Measurements from ENCODE around the gene CHRNA4.
"Not testable (repeated sequence)": the region's sequence is repeated elsewhere in the genome, so short reads cannot be mapped to it uniquely, and the experiment has no call there.

The CHRNA4 gene

DNA sequence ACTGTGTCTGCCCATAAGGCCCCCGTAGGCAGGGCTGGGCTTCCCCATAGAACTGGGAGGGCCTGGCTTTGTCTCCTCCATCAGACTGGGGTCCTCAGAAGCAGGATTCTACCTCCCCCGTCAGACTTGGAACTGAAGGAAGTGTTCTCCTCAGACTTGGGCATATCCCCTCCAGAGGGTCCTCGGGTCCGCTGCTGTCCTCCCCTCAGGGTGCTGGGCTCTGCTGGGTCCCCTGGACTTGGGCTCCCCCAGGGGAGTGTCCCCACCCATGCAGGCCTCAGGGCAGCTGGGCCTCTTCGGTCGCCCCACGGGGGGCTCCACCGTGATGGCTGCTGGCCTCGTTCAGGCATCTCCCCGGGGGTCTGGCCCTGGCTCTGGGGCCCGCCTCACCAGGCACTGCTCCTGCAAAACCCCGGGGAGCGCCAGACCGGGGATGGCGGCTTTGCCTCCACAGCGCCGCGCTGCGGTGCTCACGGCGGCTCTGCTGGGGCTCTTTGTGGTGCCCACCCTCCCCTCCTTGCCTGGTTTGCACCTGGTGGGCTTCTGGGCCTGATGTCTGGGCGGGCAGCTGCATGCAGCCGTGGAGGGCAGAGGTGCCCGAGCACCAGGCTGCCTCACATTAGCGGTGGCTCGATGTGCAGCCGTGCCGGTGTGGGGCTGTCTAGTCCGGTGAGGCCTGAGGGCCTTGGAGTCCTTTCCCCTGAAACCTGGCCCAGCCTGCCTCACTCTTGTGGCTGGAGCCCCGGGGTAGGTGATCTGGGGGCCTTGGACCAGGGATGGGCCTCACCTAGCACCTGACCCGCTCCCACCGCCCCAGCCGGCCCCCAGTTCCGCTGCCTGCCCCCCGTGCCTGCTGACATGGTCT, 54.2 kb downstream of the CHRNA4 start:
- DNase-seq: no peak

DNA sequence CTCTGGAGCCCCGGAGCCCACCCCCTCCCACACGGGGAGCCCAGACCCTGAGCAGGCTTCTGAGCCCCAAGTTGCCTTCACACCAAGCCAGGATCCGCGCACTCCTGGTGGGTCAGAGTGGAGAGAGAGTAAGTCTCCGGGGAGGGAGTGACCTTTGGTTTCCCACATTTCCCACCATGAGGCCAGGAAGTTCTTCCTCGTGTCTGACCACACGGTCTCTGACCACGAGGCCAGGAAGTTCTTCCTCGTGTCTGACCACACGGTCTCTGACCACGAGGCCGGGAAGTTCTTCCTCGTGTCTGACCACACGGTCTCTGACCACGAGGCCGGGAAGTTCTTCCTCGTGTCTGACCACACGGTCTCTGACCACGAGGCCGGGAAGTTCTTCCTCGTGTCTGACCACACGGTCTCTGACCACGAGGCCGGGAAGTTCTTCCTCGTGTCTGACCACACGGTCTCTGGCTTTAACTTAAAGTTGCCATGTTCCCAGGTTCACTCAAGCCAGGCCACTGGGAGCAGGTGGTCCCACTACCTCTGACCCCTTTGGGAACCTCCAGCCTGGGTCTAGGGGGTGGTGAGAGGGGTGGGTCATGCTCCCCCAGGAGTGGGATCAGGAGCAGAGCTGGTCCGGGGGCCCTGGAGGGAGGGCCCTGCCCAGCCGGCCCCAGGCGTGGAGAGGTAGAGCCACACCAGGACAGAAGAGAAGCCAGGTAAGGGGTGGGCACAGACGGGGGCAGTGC, 55.0 kb downstream of the CHRNA4 start:
- not testable (repeated sequence) for DNase-seq

DNA sequence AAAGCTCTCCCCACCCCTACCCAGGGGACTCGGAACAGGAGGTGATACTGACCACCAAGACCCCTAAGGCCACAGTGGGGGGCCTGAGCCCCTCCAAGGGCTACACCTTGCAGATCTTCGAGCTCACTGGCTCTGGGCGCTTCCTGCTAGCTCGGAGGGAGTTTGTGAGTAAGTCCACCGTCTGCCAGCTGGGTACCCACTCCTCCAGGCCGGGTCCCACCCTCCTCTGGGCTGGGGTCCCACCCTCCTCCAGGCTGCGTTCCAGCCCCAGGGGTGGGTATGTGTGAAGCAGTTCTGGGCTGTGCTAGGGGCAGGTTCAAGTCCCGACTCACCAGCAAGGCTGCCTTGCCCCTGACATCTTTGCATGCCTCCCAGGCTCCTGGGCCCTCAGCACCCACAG, 55.8 kb downstream of the CHRNA4 start:
- DNase-seq: no peak

- DNase-seq: no peak
Observed at GRCh38 chr20:63303095-63303666, 58.0 kb downstream of the CHRNA4 start.

DNA sequence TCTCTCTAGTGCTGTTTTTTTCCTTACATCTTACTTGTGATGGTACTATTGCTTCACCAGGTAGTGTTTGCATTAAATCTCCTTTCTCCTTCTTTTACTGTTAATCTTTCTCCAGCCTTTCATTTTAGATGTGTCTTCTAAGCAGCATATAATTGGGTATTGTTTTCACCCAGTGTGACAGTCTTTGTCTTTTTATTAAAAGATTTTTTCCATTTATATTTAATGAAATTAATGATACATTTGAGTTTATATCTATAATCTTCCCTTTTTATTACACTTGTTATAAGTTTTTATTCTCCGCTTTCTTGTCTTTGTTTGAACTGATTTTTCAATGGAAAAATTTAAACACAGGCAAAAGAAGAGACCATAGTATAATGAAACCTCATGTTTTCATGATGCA, 59.5 kb downstream of the CHRNA4 start:
- DNase-seq: no peak

- no peak for DNase-seq
Observed at GRCh38 chr20:63298731-63299312, 62.3 kb downstream of the CHRNA4 start.

DNA sequence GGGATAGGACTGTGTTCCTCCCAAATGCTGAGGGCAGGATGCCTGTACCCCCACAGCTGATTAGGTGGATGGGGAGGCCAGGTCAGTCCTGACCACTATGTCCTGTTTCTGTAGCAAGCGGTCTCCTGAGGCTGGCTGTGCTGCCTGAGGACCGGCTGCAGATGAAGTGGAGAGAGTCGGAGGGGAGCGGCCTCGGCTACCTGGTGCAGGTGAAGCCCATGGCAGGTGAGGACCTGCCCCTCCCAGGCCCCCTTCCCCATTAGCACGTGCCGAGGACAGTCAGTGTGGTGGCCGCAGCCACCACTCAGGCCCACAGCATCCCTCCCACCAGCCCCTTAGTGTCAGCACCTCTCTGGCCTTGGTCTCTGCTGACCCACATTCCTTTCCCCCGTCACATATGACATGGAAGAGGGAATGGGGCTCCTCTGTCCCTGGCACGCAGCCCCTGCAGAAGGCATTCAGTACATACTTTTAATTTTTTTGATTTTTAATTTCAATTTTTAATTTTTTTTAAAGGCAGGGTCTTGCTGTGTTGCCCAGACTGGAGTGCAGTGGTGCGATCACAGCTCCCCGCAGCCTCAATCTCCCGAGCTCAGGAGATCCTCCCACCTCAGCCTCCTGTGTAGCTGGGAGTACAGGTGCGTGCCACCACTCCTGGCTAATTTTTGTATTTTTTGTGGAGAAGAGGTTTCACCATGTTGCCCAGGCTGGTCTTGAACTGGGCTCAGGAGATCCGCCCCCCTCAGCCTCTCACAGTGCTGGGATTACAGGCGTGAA, 63.2 kb downstream of the CHRNA4 start:
- DNase-seq: no peak

- DNase-seq: no peak
Observed at GRCh38 chr20:63297371-63297781, 63.8 kb downstream of the CHRNA4 start.

DNA sequence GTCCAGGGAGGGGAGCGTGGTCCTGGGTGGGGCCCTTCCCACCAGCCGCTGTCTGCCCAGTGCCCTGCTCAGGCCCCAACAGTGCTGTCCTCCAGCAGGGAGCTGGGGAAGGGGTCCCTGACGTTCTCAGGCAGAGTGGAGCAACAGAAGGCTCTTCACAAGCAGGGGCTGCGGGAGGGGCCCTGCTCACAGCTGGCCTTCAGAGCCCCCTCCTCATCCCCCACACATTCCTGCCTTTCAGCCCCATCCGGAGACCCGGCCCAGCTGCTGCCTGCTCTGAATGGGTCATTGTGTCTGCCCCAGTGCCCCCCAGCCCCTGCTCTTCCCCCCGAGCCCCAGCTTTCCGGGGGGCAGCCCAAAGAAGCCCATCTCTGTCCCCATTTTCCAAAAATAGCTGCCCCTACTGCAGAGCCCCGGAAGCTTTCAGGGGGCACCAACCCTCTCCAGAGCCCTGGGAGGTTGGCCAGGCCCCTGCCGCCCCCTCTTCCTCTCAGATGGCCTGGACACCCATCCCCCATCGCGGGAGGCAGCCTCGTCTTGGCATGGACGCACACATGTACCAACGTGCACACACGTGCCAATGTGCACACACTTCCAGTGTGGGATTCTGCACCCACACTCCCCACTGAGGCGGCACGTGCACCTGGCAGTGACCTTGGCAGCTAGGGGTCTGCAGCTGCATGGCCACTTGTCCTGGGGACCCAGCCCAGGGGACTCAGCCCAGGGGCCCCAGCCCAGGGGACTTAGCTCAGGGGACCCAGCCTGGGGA, 64.4 kb downstream of the CHRNA4 start:
- no peak for DNase-seq

DNA sequence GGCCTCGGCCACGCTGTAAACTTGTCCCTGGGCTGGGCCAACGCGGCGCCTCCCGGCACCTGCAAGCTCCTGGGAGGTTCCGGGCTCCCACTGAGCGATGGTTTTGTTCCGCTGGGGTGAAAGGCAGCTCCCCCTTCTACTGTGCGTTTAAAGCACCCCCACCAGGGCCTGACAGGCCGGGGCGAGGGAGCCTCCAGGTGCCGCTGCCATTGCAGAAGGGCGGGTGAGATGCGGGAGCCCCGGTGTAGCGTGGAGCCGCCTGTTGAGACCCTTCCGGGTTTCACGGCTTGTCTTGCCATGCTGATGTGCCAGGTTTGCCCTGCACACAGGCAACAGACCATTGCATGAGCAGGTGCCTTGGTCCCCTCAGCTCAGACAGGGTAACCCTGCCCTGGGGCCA, 65.3 kb downstream of the CHRNA4 start:
- no peak for DNase-seq

DNA sequence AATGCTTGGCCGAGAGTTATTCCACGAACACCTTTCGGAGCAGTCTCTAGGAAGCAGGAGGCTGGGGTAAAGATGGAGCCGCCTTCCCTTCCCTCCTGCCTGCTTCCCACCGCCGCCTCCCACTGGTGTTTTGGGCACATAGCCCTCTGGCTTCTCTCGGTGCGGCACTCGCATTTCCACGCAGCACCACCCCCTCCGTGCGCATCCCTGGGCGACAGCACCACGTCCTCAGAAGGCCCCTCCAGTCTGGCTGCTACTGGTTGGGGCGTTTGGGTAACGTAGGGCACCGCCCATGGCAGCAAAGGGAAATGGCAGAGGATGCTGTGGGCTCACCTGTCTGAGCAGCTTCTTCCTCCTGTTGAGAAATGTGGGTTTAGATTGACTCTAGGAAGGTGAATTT, 65.7 kb downstream of the CHRNA4 start:
- DNase-seq: no peak

GRCh38 chr20:63295018-63295417, 66.1 kb downstream of the CHRNA4 start:
- DNase-seq: no peak

- no peak for DNase-seq
Observed at GRCh38 chr20:63294536-63294900, 66.6 kb downstream of the CHRNA4 start.

GRCh38 chr20:63293871-63294535, 67.1 kb downstream of the CHRNA4 start:
- DNase-seq: no peak

DNA sequence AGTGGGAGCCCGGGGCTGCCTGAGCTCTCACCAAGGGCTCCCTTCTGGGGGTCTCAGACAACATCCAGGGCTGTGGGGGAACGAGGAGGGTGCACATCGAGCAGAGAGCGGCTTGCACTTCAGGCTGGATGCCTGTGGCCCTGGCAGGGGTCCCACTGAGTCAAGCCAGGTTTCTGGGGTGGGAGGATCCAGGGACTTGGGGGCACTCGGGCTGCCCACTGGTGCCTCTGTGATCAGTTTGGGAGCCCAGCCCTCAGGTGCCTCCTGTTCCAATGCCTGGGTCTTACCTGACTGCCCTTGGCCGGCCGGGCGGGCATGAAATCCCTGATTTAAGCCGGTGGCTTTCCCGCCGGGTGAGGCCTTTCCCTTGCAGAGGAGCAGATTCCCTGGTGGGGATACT, 67.7 kb downstream of the CHRNA4 start:
- no peak for DNase-seq

Measured in activated CD4-positive, alpha-beta T cell treated with anti-CD3 and anti-CD28 coated beads for 4 hours (primary cell).